Aorta (tissue), 5 donors: Measurements from ENCODE around the gene LYRM7. TPM values are rescaled to one million over a fixed set of nuclear protein-coding genes. Genes with fewer than 3 reads are reported as not detected.
A peak's percentile ranks its signal among the peaks of the same experiment; 100 is the strongest.

Experiments used
- ATAC-seq: fragments of 200-7000 bp; cut with Tn5 transposase; one replicate; pipeline ENCODE4 v1.9.1; 2022; ENCODE audit warnings: moderate library complexity; ENCODE audit not compliant: low FRiP score
- DNase-seq, 2 donors: peaks; one replicate each; pipeline ENCODE4 v3.0.0-alpha.2; 2020
- H3K27ac ChIP-seq, 2 donors: one replicate each; pipeline ENCODE4 v1.5.1; 2013; ENCODE audit warnings: low read length in 2 of 2, mild to moderate bottlenecking in 2 of 2, moderate library complexity in 2 of 2, control low read depth in 1 of 2, inconsistent platforms in 1 of 2, low read depth in 1 of 2
- H3K27me3 ChIP-seq, 2 donors: one replicate each; pipeline ENCODE4 v1.6.1; 2013; ENCODE audit warnings: control low read depth in 1 of 2, low read length in 1 of 2, mild to moderate bottlenecking in 1 of 2, moderate library complexity in 1 of 2; ENCODE audit not compliant: insufficient read depth in 2 of 2, control insufficient read depth in 1 of 2
- H3K36me3 ChIP-seq, 2 donors: one replicate each; pipeline ENCODE4 v1.6.1; 2013; ENCODE audit warnings: control low read depth in 1 of 2, low read length in 1 of 2, mild to moderate bottlenecking in 1 of 2; ENCODE audit not compliant: insufficient read depth in 2 of 2, control insufficient read depth in 1 of 2
- H3K4me1 ChIP-seq, 2 donors: one replicate each; pipeline ENCODE4 v1.6.1; 2013; ENCODE audit warnings: low read length in 2 of 2, control low read depth in 1 of 2, mild to moderate bottlenecking in 1 of 2, moderate library complexity in 1 of 2; ENCODE audit not compliant: insufficient read depth in 2 of 2, control insufficient read depth in 1 of 2
- H3K4me3 ChIP-seq, 2 donors: one replicate each; pipeline ENCODE4 v1.5.1; 2013; ENCODE audit warnings: low read length in 2 of 2, control low read depth in 1 of 2, mild to moderate bottlenecking in 1 of 2
- H3K9me3 ChIP-seq: one replicate; pipeline ENCODE4 v1.6.1; 2013; ENCODE audit warnings: mild to moderate bottlenecking, low read length; ENCODE audit not compliant: control insufficient read depth
- WGBS, 2 donors: extraction: QIAGEN DNeasy Blood & Tissue Kit; methylation state at CpG; one replicate each; pipeline ENCODE4 v1.1.7; 2013; 5-methylcytosine and 5-hydroxymethylcytosine counted together
- intact Hi-C, 2 donors: fragments of 100-400 bp; cut with DNase I; formaldehyde crosslinking; loops; one replicate each; pipeline versions ENCODE4 v1.14.2 to v1.15.0; 2022
- polyA plus RNA-seq, 2 donors: library from polyadenylated mRNA; stranded (reverse); fragments of 200-250 nt; gene quantifications; one replicate each; pipeline ENCODE4 v1.2.3, GENCODE V29; 2013
- total RNA-seq, 2 donors: library from RNA; stranded (reverse); fragmentation: NEBNext Ultra II Directional; extraction: Animal tissue kit (Norgen Biotek cat#: 25700); gene quantifications; one replicate each; pipeline ENCODE4 v1.2.1, GENCODE V29; 2021
- donor health status: healthy with polysubstance abuse.
- donor health status: Bipolar disorder and iron deficiency.
- donor health status: DM: no; HTN: no; CAD: no.
- donor health status: DM: no; HTN: no; CAD: no.
- donor health status: DM: yes; HTN: yes; CAD: no.

The LYRM7 gene
- total and polyA plus RNA-seq, 4 donors: 4.5 to 12.0 (median 6.1) TPM

- Histone ChIP-seq H3K4me3 (no peak overlapping the region), H3K4me1 (no peaks in the 10 kb centered on the region), H3K27me3 (no peaks in the 10 kb centered on the region), H3K9me3 (no peaks in the 10 kb centered on the region), H3K36me3 (no peaks in the 10 kb centered on the region), H3K27ac (no peak overlapping the region)
- ATAC-seq (no peak), DNase-seq (no peak)
- WGBS, 2 donors: 95% methylated on average over 2 of the region's 2 CpGs
- intact Hi-C loops: no loop called here
Measured at GRCh38 chr5:131148835-131149234, 21.9 kb upstream of the LYRM7 start.

DNA sequence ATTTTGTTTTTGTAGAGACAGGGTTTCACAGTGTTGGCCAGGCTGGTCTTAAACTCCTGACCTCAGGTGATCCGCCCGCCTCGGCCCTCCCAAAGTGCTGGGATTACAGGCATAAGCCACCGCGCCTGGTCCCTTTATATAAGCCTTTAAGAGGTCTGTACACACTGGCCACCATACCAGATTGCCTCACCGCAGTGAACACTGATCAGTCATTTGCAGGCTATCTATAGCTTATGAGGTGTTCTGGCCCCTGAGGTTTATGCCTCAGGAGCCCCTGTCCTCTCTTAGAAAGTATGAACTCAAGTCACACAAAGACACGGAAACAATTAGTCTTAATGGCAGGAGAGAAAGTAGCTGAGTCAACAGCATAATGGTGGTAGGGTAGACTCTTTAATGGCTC, 20.3 kb upstream of the LYRM7 start:
- Histone ChIP-seq H3K4me1 (no peaks in the 10 kb centered on the region), H3K27me3 (no peaks in the 10 kb centered on the region), H3K9me3 (no peaks in the 10 kb centered on the region), H3K27ac (no peak overlapping the region), H3K4me3 (no peak overlapping the region), H3K36me3 (no peaks in the 10 kb centered on the region)
- intact Hi-C loops: no loop called here
- 95 to 96% methylated on average over 7 of the region's 7 CpGs for WGBS, 2 donors
- no peak for ATAC-seq
- DNase-seq: no peak

GRCh38 chr5:131151216-131151615, 19.5 kb upstream of the LYRM7 start:
- no peaks in the 10 kb centered on the region for H3K27me3 ChIP-seq
- ATAC-seq (no peak), DNase-seq (no peak)
- no peaks in the 10 kb centered on the region for H3K9me3 ChIP-seq
- no peaks in the 10 kb centered on the region for H3K36me3 ChIP-seq
- H3K4me3 ChIP-seq: no peak overlapping the region
- WGBS, 2 donors: 90 to 92% methylated on average over 4 of the region's 4 CpGs
- H3K4me1 ChIP-seq: no peaks in the 10 kb centered on the region
- no peak overlapping the region for H3K27ac ChIP-seq
- intact Hi-C loops: no loop called here

DNA sequence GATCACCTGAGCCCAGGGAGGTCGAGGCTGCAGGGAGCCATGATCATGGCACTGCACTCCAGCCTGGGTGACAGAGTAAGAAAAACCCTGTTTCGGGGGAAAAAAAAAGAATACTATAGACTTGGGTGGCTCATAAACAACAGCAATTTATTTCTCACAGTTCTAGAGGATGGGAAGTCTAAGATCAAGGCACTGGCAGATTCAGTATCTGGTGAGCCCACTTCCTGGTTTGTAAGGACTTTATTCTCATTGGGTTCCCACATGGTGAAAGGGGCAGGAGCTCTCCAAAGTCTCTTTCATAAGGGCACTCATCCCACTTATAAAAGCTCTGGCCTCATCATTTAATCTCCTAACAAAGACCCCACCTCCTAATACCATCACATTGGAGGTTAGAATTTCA, 14.4 kb upstream of the LYRM7 start:
- H3K4me1 ChIP-seq: no peaks in the 10 kb centered on the region
- WGBS, 2 donors: 95 to 97% methylated on average over 2 of the region's 2 CpGs
- DNase-seq (no peak), ATAC-seq (no peak)
- H3K9me3 ChIP-seq: no peaks in the 10 kb centered on the region
- intact Hi-C loops: no loop called here
- peaks cover 2 to 11% of the 10 kb centered on the region in 2 donors for H3K36me3 ChIP-seq
- H3K27me3 ChIP-seq: no peaks in the 10 kb centered on the region
- H3K4me3 ChIP-seq: no peak overlapping the region
- H3K27ac ChIP-seq: no peak overlapping the region

DNA sequence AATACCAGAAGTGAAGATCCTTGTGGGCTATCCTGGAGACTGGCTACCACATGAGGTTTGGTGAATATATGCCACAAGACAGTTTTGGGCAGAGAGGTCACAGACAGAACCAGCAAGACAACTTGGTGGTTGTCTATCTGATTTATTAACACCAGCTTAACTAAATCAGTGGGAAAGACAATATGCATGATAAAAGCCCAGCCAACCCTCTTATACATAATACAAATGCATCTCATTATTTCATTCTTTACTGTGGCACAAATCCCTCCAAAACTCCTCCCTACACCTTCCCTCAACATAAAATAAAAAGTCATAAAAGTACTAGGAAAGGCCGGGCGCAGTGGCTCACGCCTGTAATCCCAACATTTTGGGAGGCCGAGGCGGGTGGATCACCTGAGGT, 13.8 kb upstream of the LYRM7 start:
- no peak overlapping the region for H3K4me3 ChIP-seq
- peaks cover 2 to 11% of the 10 kb centered on the region in 2 donors for H3K36me3 ChIP-seq
- WGBS, 2 donors: 97% methylated on average over 5 of the region's 5 CpGs

GRCh38 chr5:131160134-131160533, 10.6 kb upstream of the LYRM7 start:
- H3K27me3 ChIP-seq: no peaks in the 10 kb centered on the region
- 96% methylated on average over 2 of the region's 2 CpGs for WGBS, 2 donors
- no peaks in the 10 kb centered on the region for H3K4me1 ChIP-seq
- H3K9me3 ChIP-seq: no peaks in the 10 kb centered on the region
- no peak for ATAC-seq
- no peak for DNase-seq
- H3K4me3 ChIP-seq: no peak overlapping the region
- no peak overlapping the region for H3K27ac ChIP-seq
- H3K36me3 ChIP-seq: peaks cover 2 to 11% of the 10 kb centered on the region in 2 donors
- intact Hi-C loops: loop anchor here (10.0 kb wide), 2 partner anchors 235 to 255 kb away; no protein-coding TSS in a partner anchor

More for the DNA sequence above, 13.8 kb upstream of the LYRM7 start:
- Histone ChIP-seq H3K9me3 (no peaks in the 10 kb centered on the region), H3K4me1 (no peaks in the 10 kb centered on the region), H3K27me3 (no peaks in the 10 kb centered on the region), H3K27ac (no peak overlapping the region)
- no peak for DNase-seq
- intact Hi-C loops: no loop called here
- ATAC-seq: no peak

- ATAC-seq: no peak
- WGBS, 2 donors: 30 to 35% methylated on average over 9 of the region's 9 CpGs
Measured at GRCh38 chr5:131163276-131164119, 7.2 kb upstream of the LYRM7 start.

DNA sequence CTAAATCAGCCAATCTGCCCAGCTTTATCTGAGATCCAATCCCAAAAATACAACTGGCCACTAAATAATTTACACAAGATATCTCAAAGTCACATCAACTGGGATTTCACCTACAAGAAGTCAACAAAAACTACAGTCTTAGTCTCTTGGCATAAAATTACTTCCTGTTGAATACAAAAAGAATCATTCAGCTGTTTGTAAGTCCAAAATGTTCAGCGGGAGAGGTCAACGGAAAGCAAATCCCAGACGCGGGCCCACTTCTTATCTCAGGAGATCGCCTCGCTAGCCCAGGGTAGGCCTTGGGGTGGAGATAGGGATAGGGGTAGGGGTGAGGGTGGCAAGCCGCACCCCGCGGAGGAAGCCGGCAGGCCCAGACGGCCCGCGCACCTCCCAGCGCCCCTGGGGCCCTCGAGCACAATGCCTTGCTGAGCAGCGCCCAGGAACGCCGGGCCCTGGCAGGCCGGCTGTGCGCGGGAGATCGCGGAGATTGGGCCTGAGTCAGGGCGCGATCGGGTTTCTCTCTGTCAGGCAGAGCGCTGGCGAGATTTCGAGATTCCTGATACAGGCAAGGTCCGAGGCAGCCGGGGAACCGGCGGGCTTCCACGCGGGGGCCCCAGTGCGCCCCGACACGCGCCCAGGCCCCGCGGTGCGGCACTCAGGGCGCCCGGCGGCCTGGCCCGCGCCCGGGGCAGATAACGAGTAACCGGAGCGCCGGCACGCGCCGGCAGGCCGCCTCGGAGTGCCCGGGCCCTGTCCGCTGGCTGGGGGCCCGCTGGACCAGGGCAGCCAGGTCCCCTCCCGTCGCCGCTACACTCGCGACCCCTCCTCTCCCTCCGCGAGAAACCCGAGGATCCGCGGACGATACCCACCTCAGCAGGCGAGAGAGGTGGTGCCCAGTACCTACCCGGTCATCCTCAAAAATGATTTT, 6.3 kb upstream of the LYRM7 start:
- intact Hi-C loops: loop anchor here (1.0 to 10.0 kb wide), 5 partner anchors 98 to 253 kb away; partner anchors contain the start of gene CDC42SE2 (in 1 of the 2)
- ATAC-seq (peak; percentile 87), DNase-seq (peak; percentile 84 to 88)
- WGBS, 2 donors: 1% methylated on average over 41 to 73 of the region's 73 CpGs
- peak overlapping the region; percentile 73 to 76 for H3K27ac ChIP-seq
- H3K4me1 ChIP-seq: no peaks in the 10 kb centered on the region
- H3K27me3 ChIP-seq: no peaks in the 10 kb centered on the region
- H3K4me3 ChIP-seq: peak overlapping the region; percentile 50 to 89
- peaks cover 0 to 7% of the 10 kb centered on the region in 2 donors for H3K36me3 ChIP-seq
- no peaks in the 10 kb centered on the region for H3K9me3 ChIP-seq

More at GRCh38 chr5:131163276-131164119, 7.2 kb upstream of the LYRM7 start:
- Histone ChIP-seq H3K36me3 (peaks cover 2 to 7% of the 10 kb centered on the region in 2 donors), H3K4me1 (no peaks in the 10 kb centered on the region), H3K4me3 (peak overlapping the region in 1 of 2 donors; percentile 89), H3K9me3 (no peaks in the 10 kb centered on the region), H3K27ac (no peak overlapping the region), H3K27me3 (no peaks in the 10 kb centered on the region)
- intact Hi-C loops: loop anchor here (1.0 to 10.0 kb wide), 4 partner anchors 99 to 254 kb away; no protein-coding TSS in a partner anchor
- no peak for DNase-seq
